PFSK-1 (cell line): ENCODE results near the gene SELENOO.

ENCODE experiments used
- FOXP2 ChIP-seq: optimal IDR thresholded peaks from 2 replicates; pipeline ENCODE3; 2011; ENCODE audit warnings: borderline replicate concordance, control low read depth, inconsistent platforms; ENCODE audit not compliant: insufficient read depth; ENCODE audit errors: extremely low read length, extremely low read depth
- POLR2AphosphoS5 ChIP-seq: IDR thresholded peaks from 2 replicates; pipeline ENCODE4 v1.6.1; 2012; ENCODE audit warnings: low read depth, mild to moderate bottlenecking, control low read depth, low read length, moderate library complexity
- SIN3A ChIP-seq: IDR thresholded peaks from 2 replicates; pipeline ENCODE4 v1.6.1; 2012; ENCODE audit warnings: mild to moderate bottlenecking, low read length, moderate library complexity, borderline replicate concordance; ENCODE audit not compliant: insufficient read depth
- TAF1 ChIP-seq: IDR thresholded peaks from 2 replicates; pipeline ENCODE4 v1.6.1; 2012; ENCODE audit warnings: low read length, control low read depth, borderline replicate concordance; ENCODE audit not compliant: insufficient read depth
- TF ChIP-seq, protein P1 (sequence below), 2 experiments: IDR thresholded peaks; 2 replicates each; pipeline versions ENCODE4 v1.6.1 to v1.8.0; 2011 to 2012; ENCODE audit warnings: low read depth in 2 of 2, low read length in 2 of 2, control low read depth in 1 of 2, inconsistent platforms in 1 of 2, mild to moderate bottlenecking in 1 of 2, moderate library complexity in 1 of 2; ENCODE audit not compliant: insufficient read depth in 1 of 2

The SELENOO gene

DNA sequence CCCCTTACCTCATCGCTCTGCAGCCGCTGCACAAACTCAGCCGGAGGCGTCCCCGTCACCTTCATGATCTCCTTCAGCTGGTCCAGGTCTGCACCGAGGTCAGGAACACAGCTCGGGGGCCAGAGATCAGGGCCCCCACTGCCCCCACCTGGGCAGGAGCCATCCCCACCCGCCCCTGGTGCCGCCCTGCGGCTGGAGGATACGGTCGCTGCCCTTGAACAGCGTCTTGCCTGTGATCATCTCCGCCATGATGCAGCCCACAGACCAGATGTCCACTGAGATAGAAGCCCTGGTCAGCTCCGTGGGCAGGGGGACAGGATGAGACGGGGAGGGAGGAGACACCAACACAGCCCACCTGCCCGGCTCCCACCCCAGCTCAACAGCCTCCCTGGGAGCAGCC lies 54.8 kb downstream of the SELENOO start:
- TF ChIP-seq TAF1: no peak

- TF ChIP-seq TAF1: no peak
- no peak for TF ChIP-seq SIN3A
- TF ChIP-seq, protein P1, sequence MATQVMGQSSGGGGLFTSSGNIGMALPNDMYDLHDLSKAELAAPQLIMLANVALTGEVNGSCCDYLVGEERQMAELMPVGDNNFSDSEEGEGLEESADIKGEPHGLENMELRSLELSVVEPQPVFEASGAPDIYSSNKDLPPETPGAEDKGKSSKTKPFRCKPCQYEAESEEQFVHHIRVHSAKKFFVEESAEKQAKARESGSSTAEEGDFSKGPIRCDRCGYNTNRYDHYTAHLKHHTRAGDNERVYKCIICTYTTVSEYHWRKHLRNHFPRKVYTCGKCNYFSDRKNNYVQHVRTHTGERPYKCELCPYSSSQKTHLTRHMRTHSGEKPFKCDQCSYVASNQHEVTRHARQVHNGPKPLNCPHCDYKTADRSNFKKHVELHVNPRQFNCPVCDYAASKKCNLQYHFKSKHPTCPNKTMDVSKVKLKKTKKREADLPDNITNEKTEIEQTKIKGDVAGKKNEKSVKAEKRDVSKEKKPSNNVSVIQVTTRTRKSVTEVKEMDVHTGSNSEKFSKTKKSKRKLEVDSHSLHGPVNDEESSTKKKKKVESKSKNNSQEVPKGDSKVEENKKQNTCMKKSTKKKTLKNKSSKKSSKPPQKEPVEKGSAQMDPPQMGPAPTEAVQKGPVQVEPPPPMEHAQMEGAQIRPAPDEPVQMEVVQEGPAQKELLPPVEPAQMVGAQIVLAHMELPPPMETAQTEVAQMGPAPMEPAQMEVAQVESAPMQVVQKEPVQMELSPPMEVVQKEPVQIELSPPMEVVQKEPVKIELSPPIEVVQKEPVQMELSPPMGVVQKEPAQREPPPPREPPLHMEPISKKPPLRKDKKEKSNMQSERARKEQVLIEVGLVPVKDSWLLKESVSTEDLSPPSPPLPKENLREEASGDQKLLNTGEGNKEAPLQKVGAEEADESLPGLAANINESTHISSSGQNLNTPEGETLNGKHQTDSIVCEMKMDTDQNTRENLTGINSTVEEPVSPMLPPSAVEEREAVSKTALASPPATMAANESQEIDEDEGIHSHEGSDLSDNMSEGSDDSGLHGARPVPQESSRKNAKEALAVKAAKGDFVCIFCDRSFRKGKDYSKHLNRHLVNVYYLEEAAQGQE (IDR thresholded peaks at IDR 0.05; ENCODE audit: insufficient read depth in 1 of 2, low read depth in 2 of 2, low read length in 2 of 2): no peak
- TF ChIP-seq FOXP2: no peak
- TF ChIP-seq POLR2AphosphoS5: no peak
Observed at GRCh38 chr22:50256258-50256862, 55.5 kb downstream of the SELENOO start.

DNA sequence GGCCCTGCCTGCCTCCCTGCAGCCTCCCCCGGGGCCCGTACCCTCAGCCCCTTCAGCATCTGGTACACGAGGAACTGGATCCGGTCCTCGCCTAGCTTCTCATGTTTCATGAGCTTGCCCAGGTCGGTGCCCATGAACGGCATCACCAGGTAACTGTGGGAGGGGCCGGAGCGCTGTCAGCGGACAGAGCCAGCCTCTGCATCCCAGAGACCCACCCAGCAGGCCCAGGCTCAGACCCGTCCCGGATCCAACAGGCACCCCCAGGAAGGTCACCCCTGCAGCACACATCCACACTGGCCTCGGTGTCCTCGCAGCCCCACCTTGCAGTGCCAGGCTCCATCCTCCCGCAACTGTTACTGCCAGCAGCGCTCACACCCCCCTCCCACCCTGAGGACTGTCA lies 56.2 kb downstream of the SELENOO start:
- TF ChIP-seq, protein P1 (IDR thresholded peaks at IDR 0.05; ENCODE audit: insufficient read depth in 1 of 2, low read depth in 2 of 2, low read length in 2 of 2): no peak
- TF ChIP-seq FOXP2 (no peak), SIN3A (no peak), TAF1 (no peak), POLR2AphosphoS5 (no peak)

- TF ChIP-seq POLR2AphosphoS5: no peak
- TF ChIP-seq TAF1: no peak
- TF ChIP-seq SIN3A: no peak
- TF ChIP-seq, protein P1 (IDR thresholded peaks at IDR 0.05; ENCODE audit: insufficient read depth in 1 of 2, low read depth in 2 of 2, low read length in 2 of 2): no peak
- no peak for TF ChIP-seq FOXP2
Observed at GRCh38 chr22:50257451-50258360, 56.9 kb downstream of the SELENOO start.

DNA sequence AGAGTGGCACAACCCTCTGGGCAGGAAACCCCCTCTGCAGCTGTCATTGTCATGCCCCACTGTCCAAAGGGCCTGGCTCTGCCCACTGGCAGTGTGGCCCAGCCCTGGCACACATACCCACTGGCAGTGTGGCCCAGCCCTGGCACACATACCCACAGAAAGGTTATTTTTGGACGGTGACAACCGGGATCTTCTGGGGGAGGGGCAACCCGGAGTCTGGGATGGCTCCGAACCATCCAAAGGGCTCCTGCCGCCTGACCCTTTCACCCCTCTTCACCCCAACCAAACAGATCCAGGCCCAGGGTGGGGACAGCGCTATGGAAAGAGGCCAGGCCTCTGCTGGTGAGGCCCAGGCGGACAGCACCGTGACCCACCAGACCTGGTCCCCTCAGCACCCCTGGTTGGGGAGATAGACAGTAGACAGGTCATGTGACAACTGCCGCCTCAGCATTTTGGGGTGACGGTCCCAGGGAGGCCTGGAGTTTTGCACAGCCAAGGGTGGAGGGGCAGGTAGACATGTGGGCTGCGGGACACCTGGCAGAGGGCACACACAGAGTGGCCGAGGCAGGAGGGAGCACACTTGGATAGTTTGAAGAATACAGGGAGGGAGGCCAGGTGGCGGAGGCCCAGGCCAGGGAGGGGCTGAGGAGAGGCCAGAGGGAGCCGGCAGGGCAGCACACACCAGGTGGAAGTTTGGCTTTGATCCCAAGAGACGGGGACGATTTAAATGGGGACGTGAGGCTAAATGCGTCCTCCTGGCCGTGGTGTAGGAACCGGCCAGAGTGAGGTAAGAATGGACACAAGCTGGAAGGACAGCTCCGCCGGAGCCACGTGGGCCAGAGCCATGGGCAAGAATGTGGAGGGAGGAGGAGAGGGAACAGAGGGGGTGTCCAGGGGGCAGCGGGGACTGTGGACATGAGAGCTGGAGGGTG lies 57.8 kb downstream of the SELENOO start:
- TF ChIP-seq, protein P1 (IDR thresholded peaks at IDR 0.05; ENCODE audit: insufficient read depth in 1 of 2, low read depth in 2 of 2, low read length in 2 of 2): no peak
- no peak for TF ChIP-seq SIN3A
- TF ChIP-seq FOXP2: no peak
- TF ChIP-seq POLR2AphosphoS5: no peak
- no peak for TF ChIP-seq TAF1
